SW 1271 (cell line): ENCODE data around the gene PTGS2.

Experiments used
- DNase-seq, 2 experiments: peaks; one replicate each; lab custom pipeline; 2025; lab: John Stamatoyannopoulos, UW

The PTGS2 gene

GRCh38 chr1:186680245-186681061 lies at the start of gene PTGS2:
Gene PTGS2, minus strand, starts transcription at chr1:186680423. Its CDS starts 133 bp downstream, at chr1:186680290.
- peak; percentile 29 to 65 for DNase-seq

- DNase-seq: peak in 1 of 2 experiments; percentile 11
Measured at GRCh38 chr1:186722711-186723309, 42.6 kb upstream of the PTGS2 start.

GRCh38 chr1:186717286-186717685 lies 37.1 kb upstream of the PTGS2 start:
- DNase-seq: no peak

GRCh38 chr1:186715887-186716809 lies 35.9 kb upstream of the PTGS2 start:
- no peak for DNase-seq

GRCh38 chr1:186710696-186711095 lies 30.5 kb upstream of the PTGS2 start:
- no peak for DNase-seq

DNA sequence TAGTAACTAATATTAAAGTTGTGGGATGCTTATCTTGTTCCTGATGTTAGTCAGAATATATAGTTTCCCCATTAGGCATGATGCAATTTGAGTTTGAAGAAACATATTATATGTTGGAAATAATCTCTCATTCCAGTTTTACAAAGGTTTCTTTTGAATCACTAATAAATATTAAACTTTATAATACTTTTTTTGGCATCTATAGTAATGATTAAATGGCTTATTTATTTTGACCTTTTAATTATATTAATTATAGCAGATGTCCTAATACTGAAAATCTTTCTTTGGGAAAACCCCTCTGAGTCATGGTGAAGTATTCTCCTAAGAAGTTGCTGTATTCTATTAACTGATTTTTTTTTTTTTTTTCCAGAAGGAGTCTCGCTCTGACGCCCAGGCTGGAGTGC lies 28.5 kb upstream of the PTGS2 start:
- no peak for DNase-seq

DNA sequence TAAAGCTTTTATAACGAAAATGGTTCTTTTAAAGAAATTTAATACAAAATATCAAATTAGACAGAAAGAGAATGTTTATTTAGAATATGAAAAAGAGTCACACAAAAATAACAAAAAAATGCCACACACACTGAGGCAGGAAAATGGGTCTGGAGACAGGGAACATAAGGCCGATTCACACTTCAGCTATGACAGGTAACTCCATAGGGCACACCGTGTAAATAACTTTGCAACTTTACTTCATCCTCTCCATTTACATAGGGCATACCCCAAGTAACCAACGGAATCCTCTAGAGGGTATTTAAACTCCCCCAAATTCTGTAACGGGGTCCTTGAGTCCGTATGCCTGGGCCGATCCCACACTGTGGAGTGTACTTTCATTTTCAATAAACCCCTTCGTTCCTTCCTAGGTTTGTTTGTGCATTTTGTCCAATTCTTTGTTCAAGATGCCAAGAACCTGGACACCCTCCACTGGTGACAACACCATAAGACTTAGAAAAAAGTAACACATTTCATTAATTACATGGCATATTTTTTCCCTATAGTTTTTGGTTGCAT lies 23.1 kb upstream of the PTGS2 start:
- DNase-seq: no peak

DNA sequence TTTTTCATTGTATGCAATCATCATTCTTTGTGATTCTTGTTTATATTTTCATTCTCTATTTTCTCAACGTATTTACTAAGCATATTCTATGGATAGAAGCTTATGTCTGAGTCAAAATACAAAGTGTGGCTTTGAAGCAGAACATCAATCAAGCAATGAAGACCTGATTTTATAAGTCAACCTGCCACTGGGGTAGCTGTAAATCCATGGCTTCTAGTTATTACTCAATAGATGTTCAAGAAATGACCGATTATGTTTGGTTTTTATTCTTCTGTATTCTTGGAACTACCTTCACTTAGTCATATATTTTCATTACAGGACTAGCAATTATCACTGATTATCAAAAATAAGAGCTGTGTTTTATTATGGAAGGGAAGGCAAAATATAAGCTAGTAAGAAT lies 20.5 kb upstream of the PTGS2 start:
- DNase-seq: no peak

- DNase-seq: no peak
Measured at GRCh38 chr1:186699519-186699918, 19.3 kb upstream of the PTGS2 start.

DNA sequence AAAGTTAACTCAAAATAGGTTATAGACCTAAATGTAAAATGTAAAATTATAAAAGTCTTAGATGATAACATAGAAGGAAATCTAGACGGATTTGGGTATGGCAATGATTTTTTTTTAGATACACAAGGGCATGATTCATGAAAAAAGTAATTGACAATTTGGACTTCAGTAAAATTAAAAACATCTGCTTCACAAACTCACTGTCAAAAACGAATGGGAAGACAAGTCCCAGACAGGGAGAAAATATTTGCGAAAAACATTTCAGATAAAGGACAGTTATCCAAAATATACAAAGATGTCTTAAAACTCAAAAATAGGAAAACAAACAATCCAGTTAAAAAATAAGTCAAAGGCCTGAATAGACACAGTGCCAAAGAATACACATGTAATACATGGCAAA lies 9.7 kb upstream of the PTGS2 start:
- DNase-seq: no peak

DNA sequence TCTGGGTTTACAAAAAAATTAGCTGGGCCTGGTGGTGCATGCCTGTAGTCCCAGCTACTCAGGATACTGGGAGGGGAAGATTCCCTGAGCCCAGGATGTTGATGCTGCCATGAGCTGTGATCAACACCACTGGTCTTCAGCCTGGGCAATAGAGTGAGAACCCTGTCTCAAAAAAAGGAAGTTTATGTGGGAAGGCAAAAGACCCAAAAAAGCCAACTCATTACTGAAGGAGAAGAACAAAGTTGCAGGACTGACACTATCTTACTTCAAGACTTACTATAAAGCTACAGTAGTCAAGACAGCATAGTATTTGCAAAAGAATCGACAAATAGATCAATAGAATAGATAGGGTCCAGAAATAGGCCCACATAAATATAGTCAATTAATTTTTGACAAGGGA lies 9.2 kb upstream of the PTGS2 start:
- no peak for DNase-seq

DNA sequence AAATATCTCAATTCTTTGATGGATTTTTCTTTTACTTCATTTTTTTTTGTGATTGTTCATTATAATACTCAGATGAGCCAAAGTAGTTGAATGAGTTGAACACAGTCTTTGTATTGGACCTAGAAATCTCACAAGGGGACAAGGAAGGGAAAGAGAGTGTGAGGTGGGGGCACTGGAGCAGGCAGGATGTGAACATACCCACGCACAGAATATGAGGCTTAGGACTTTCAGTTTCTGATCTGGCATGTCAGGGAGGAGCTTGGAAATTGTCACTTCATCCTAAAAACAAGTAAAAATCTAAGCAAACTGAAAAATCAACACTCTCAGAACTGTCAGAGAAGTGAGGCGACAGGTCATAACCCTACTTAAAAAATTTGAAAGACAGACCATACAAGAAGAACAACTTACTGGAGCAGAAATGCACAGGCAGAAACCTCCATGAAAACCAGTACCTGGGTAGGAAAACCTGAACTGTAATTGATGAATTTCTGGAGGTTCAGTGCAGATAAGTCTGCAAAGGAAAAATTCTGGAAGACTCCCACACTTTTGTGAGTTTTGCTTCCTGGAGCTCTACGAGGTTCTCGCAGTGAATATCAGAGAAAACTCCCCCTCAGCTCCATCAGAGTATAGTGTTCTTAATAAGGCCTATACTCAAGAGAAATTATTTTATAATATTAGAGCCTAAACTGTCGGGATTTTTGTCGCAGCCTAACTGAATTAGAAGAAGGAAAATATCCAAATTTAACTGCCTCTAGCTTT lies 3.6 kb upstream of the PTGS2 start:
- DNase-seq: no peak

DNA sequence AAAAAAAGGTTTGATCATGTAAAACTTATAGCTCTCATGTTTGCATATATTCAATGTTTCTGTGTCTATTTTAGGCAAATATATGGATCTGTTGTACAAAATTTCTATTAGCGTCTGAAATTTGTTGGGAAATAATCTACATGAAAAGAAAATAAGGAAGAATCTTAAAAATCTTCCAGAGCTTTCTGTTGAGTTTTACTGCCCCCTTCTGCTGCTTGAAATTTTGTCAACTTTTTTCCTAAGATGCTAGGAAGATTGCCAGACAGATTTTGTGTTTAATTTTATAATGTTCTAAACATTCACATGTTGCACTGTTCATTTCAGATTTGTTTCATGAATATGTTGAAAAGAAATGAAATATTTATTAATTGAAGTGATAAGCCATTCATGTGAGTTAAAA lies 2.5 kb upstream of the PTGS2 start:
- no peak for DNase-seq

GRCh38 chr1:186681801-186682200 lies 1.6 kb upstream of the PTGS2 start:
- no peak for DNase-seq

DNA sequence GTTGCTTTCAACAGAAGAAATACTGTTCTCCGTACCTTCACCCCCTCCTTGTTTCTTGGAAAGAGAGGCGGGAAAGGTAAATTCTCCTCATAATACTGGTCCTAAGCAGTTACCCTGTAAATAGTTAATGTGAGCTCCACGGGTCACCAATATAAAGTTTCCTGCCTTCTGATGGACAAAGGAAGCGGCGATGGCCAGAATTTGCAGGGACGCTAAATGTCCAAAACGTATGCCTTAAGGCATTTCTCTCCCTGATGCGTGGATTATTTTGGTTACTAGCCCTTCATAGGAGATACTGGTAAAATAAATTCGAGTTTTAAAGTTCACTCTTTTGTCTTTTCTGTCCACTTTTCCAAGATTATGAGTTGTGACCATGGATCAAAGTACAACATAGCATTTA lies 898 bp upstream of the PTGS2 start:
- no peak for DNase-seq

- DNase-seq: no peak
Measured at GRCh38 chr1:186679924-186680244, 339 bp downstream of the PTGS2 start.

- no peak for DNase-seq
Measured at GRCh38 chr1:186678155-186678554, 2.1 kb downstream of the PTGS2 start.

DNA sequence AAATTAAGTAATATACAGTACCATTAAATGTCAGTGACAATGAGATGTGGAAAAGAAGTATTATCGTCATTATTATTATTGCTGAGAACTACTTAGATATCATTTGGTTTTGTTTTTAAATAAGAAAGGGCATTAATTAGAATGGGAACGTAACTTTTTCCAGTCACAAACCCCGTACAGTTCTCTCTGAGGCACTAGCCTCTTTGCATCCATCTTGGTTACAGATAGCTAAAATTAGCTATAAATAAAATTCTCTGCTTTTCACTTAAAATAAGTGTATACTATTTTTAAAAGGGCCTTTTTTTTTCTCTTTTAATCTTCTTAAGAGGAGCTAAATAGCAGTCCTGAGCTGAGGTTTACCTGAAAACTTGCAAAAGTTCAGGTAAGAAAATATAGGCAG lies 7.6 kb downstream of the PTGS2 start:
- DNase-seq: no peak

- no peak for DNase-seq
Measured at GRCh38 chr1:186672131-186672530, 8.1 kb downstream of the PTGS2 start.

- DNase-seq: no peak
Measured at GRCh38 chr1:186671136-186671825, 8.9 kb downstream of the PTGS2 start.
